Upper lobe of left lung (tissue), 6 donors: ENCODE results near the gene BLID. TPM values are rescaled to one million over a fixed set of nuclear protein-coding genes. Genes with fewer than 3 reads are reported as not detected.

Experiments
- ATAC-seq, 2 donors: fragments of 200-7000 bp; cut with Tn5 transposase; one replicate each; pipeline ENCODE4 v1.9.1; 2022; ENCODE audit warnings: mild to moderate bottlenecking in 2 of 2, moderate library complexity in 2 of 2; ENCODE audit not compliant: low FRiP score in 2 of 2
- DNase-seq, 2 donors: peaks; one replicate each; pipeline ENCODE4 v3.0.0-alpha.2; 2019 to 2020
- H3K27ac ChIP-seq, 4 donors: fragments of 200-600 bp; sonication (generic); one replicate each; pipeline ENCODE4 v1.5.1; 2016 to 2019
- H3K27me3 ChIP-seq, 4 donors: fragments of 200-600 bp; sonication (generic); one replicate each; pipeline ENCODE4 v1.5.1; 2017 to 2019
- H3K36me3 ChIP-seq, 4 donors: fragments of 200-600 bp; sonication (generic); one replicate each; pipeline ENCODE4 v1.5.1; 2016 to 2019
- H3K4me1 ChIP-seq, 4 donors: fragments of 200-600 bp; sonication (generic); one replicate each; pipeline ENCODE4 v1.5.1; 2018 to 2019
- H3K4me3 ChIP-seq, 4 donors: fragments of 200-600 bp; sonication (generic); one replicate each; pipeline ENCODE4 v1.5.1; 2017 to 2019; ENCODE audit warnings: mild to moderate bottlenecking in 2 of 4, moderate library complexity in 1 of 4
- H3K9me3 ChIP-seq, 4 donors: fragments of 200-600 bp; sonication (generic); one replicate each; pipeline ENCODE4 v1.5.1; 2018 to 2019
- CTCF ChIP-seq, 6 experiments: fragments of 450-650 bp in 4 of 6; fragments of 200-600 bp in 2 of 6; sonication (generic) in 2 of 6; IDR thresholded peaks; one replicate each; pipeline ENCODE4 v1.5.1; 2016 to 2019; ENCODE audit warnings: antibody characterized with exemption in 6 of 6
- EP300 ChIP-seq, 4 donors: sonication (generic); formaldehyde crosslinking; IDR thresholded peaks; one replicate each; pipeline ENCODE4 v1.5.1; 2017; ENCODE audit warnings: antibody characterized with exemption in 4 of 4, control low read depth in 2 of 4
- POLR2A ChIP-seq, 4 donors: fragments of 450-650 bp; IDR thresholded peaks; one replicate each; pipeline ENCODE4 v1.5.1; 2016 to 2017; ENCODE audit warnings: antibody characterized with exemption in 4 of 4, mild to moderate bottlenecking in 2 of 4
- POLR2AphosphoS5 ChIP-seq, 2 donors: sonication (generic); formaldehyde crosslinking; IDR thresholded peaks; one replicate each; pipeline ENCODE4 v1.5.1; 2017; ENCODE audit warnings: antibody characterized with exemption in 2 of 2
- WGBS, 2 donors: methylation state at CpG; one replicate each; pipeline ENCODE4 v1.1.5; 2017 to 2018; 5-methylcytosine and 5-hydroxymethylcytosine counted together
- total RNA-seq, 6 donors: library from RNA; depleted of rRNA in 4 of 6; stranded (reverse); fragments of >200 nt in 4 of 6; gene quantifications; one replicate each; pipeline versions ENCODE4 v1.1.0 to v1.2.1, GENCODE V29; 2016 to 2021
- donor health status: DM: no; HTN: no; CAD: no; lungs with moderate emphysema.
- donor health status: DM: no; HTN: yes; CAD: no; lungs with severe emphysema.

Gene BLID
- total RNA-seq, 6 donors from 2014 or later: 0.30 to 6.3 TPM; not detected in 4

- Histone ChIP-seq H3K36me3 (no peaks in the 10 kb centered on the region), H3K27me3 (no peaks in the 10 kb centered on the region), H3K4me1 (peaks cover 0 to 8% (median 3%) of the 10 kb centered on the region in 4 donors), H3K27ac (peak overlapping the region in 2 of 4 donors; percentile 3 to 50), H3K4me3 (no peak overlapping the region), H3K9me3 (no peaks in the 10 kb centered on the region)
- WGBS, 2 donors: 84 to 85% methylated on average over 14 of the region's 14 CpGs
- ATAC-seq: peak in 1 of 2 donors; percentile 20
- DNase-seq: no peak
- TF ChIP-seq POLR2AphosphoS5 (IDR thresholded peaks at IDR 0.05) (no peak), EP300 (IDR thresholded peaks at IDR 0.05) (no peak), CTCF (IDR thresholded peaks at IDR 0.05) (no peak), POLR2A (IDR thresholded peaks at IDR 0.05) (no peak)
These were observed 39.9 kb upstream of the BLID start for GRCh38 chr11:122155765-122156527.

- no peak overlapping the region for H3K27ac ChIP-seq
- ATAC-seq: no peak
- no peaks in the 10 kb centered on the region for H3K27me3 ChIP-seq
- no peak for DNase-seq
- no peaks in the 10 kb centered on the region for H3K36me3 ChIP-seq
- WGBS, 2 donors: 91 to 93% methylated on average over 1 of the region's 1 CpG
- no peak overlapping the region for H3K4me3 ChIP-seq
- no peaks in the 10 kb centered on the region for H3K9me3 ChIP-seq
- TF ChIP-seq POLR2A (IDR thresholded peaks at IDR 0.05) (no peak), EP300 (IDR thresholded peaks at IDR 0.05) (no peak), CTCF (IDR thresholded peaks at IDR 0.05) (no peak), POLR2AphosphoS5 (IDR thresholded peaks at IDR 0.05) (no peak)
- peaks cover 0 to 8% (median 3%) of the 10 kb centered on the region in 4 donors for H3K4me1 ChIP-seq
These were observed 39.0 kb upstream of the BLID start for GRCh38 chr11:122154994-122155393.

- H3K4me1 ChIP-seq: peaks cover 0 to 8% (median 3%) of the 10 kb centered on the region in 4 donors
- DNase-seq (no peak), ATAC-seq (no peak)
- no peaks in the 10 kb centered on the region for H3K9me3 ChIP-seq
- no peak overlapping the region for H3K27ac ChIP-seq
- 86 to 89% methylated on average over 6 of the region's 6 CpGs for WGBS, 2 donors
- no peak for TF ChIP-seq EP300 (IDR thresholded peaks at IDR 0.05)
- TF ChIP-seq POLR2A (IDR thresholded peaks at IDR 0.05): no peak
- TF ChIP-seq CTCF (IDR thresholded peaks at IDR 0.05): no peak
- H3K36me3 ChIP-seq: no peaks in the 10 kb centered on the region
- no peak overlapping the region for H3K4me3 ChIP-seq
- H3K27me3 ChIP-seq: no peaks in the 10 kb centered on the region
These were observed 38.2 kb upstream of the BLID start for GRCh38 chr11:122154227-122154626.

GRCh38 chr11:122153746-122154145 lies 37.7 kb upstream of the BLID start:
- TF ChIP-seq EP300 (IDR thresholded peaks at IDR 0.05): no peak
- TF ChIP-seq POLR2AphosphoS5 (IDR thresholded peaks at IDR 0.05): no peak
- TF ChIP-seq POLR2A (IDR thresholded peaks at IDR 0.05): no peak
- Histone ChIP-seq H3K9me3 (no peaks in the 10 kb centered on the region), H3K4me1 (peaks cover 0 to 8% (median 3%) of the 10 kb centered on the region in 4 donors), H3K36me3 (no peaks in the 10 kb centered on the region), H3K27ac (no peak overlapping the region), H3K27me3 (no peaks in the 10 kb centered on the region), H3K4me3 (no peak overlapping the region)
- WGBS, 2 donors: 42 to 54% methylated on average over 2 of the region's 2 CpGs
- DNase-seq (no peak), ATAC-seq (no peak)

GRCh38 chr11:122150216-122151124 lies 34.5 kb upstream of the BLID start:
- Histone ChIP-seq H3K36me3 (no peaks in the 10 kb centered on the region), H3K27ac (no peak overlapping the region), H3K4me3 (no peak overlapping the region), H3K4me1 (peaks cover 0 to 6% (median 0%) of the 10 kb centered on the region in 4 donors), H3K27me3 (no peaks in the 10 kb centered on the region), H3K9me3 (no peaks in the 10 kb centered on the region)
- ATAC-seq (no peak), DNase-seq (no peak)
- TF ChIP-seq CTCF (IDR thresholded peaks at IDR 0.05): no peak
- 56 to 59% methylated on average over 5 of the region's 5 CpGs for WGBS, 2 donors
